BE2C (cell line): ENCODE data around the gene CEP250.
"Not testable (repeated sequence)": the region's sequence is repeated elsewhere in the genome, so short reads cannot be mapped to it uniquely, and the experiment has no call there.

ENCODE experiments used
- DNase-seq: peaks from one replicate; pipeline ENCODE4 v3.0.0-alpha.2; 2020
- H3K27me3 ChIP-seq: fragments of 250-450 bp; sonication (Bioruptor Pico); 2 replicates; pipeline ENCODE4 v1.5.1; 2020; ENCODE audit warnings: mild to moderate bottlenecking
- H3K36me3 ChIP-seq: fragments of 250-450 bp; sonication (Bioruptor Pico); 2 replicates; pipeline ENCODE4 v1.5.1; 2020; ENCODE audit warnings: mild to moderate bottlenecking
- H3K4me1 ChIP-seq: fragments of 250-450 bp; sonication (Bioruptor Pico); 2 replicates; pipeline ENCODE4 v1.5.1; 2020
- H3K4me3 ChIP-seq: 2 replicates; pipeline ENCODE4 v1.5.1; 2011; ENCODE audit warnings: low read depth, low read length
- H3K9me3 ChIP-seq: fragments of 250-450 bp; sonication (Bioruptor Pico); 2 replicates; pipeline ENCODE4 v1.5.1; 2020
- CTCF ChIP-seq: IDR thresholded peaks from 2 replicates; pipeline ENCODE4 v1.5.1; 2012; ENCODE audit warnings: mild to moderate bottlenecking, low read depth, low read length

Gene CEP250

GRCh38 chr20:35511814-35512420, 56.5 kb downstream of the CEP250 start:
- H3K9me3 ChIP-seq = no peaks in the 10 kb centered on the region
- no peak overlapping the region for H3K4me3 ChIP-seq
- H3K4me1 ChIP-seq = no peaks in the 10 kb centered on the region
- H3K27me3 ChIP-seq = no peaks in the 10 kb centered on the region
- peaks cover 4% of the 10 kb centered on the region for H3K36me3 ChIP-seq
- DNase-seq = peak; percentile 40
- TF ChIP-seq CTCF = peak; percentile 84

DNA sequence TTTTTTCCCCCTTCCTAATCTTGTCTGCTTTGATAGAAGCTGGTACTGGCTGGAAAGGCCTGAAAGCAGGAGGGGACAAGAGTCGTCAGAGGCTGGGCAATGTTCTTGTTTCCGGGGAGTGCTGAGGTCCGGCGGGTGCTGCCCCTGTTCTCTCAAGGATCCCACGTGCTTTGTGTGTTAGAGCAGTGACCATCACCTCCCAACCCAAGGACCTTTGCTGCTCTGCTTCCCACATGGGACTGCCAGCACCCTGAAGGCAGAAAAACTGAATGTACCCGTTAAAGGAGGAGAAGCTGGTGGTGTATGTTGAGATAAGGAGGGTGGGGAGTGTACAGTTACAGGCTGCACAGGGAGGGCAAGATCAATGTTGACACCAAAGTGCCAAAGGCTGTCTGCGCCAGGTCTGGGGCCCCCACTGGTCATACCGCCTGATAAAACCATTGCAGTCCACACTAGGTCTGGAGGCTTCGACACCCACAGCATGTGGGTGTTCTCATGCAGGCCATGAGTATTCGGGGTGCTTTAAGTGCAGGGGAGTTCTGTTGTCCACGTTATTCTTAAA, 59.1 kb downstream of the CEP250 start:
- DNase-seq = no peak
- no peak for TF ChIP-seq CTCF

DNA sequence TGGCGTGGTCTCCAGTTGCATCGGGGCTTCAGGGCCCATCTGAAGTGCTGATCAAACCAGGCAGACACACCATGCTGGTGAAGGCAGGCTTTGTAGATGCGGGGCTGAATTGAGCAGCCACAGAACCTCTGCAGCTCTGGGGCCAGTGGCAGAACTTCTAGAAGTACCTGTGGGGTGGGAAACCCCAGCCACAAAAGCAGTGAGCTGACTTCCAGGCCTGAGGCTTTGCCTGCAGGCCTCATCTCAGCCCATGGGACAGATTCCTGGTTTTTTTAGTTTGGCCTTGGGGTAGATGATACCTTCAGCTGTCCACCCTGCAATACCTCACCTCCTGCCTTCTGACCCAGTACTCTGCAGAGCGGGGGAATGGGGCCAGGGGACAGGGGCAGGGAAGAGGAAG, 59.9 kb downstream of the CEP250 start:
- Histone ChIP-seq H3K9me3 (no peaks in the 10 kb centered on the region), H3K27me3 (no peaks in the 10 kb centered on the region), H3K36me3 (peaks cover 4% of the 10 kb centered on the region; the same call in 1 of the 2 replicates), H3K4me3 (no peak overlapping the region), H3K4me1 (no peaks in the 10 kb centered on the region)
- TF ChIP-seq CTCF = no peak
- no peak for DNase-seq

More for the DNA sequence above, 59.1 kb downstream of the CEP250 start:
- Histone ChIP-seq H3K4me3 (no peak overlapping the region), H3K4me1 (no peaks in the 10 kb centered on the region), H3K9me3 (no peaks in the 10 kb centered on the region), H3K27me3 (no peaks in the 10 kb centered on the region), H3K36me3 (peaks cover 4% of the 10 kb centered on the region; the same call in 1 of the 2 replicates)

- no peak overlapping the region for H3K4me3 ChIP-seq
- peaks cover 4% of the 10 kb centered on the region; the same call in 1 of the 2 replicates for H3K36me3 ChIP-seq
- DNase-seq = no peak
- H3K27me3 ChIP-seq = no peaks in the 10 kb centered on the region
- TF ChIP-seq CTCF = no peak
- H3K4me1 ChIP-seq = no peaks in the 10 kb centered on the region
- no peaks in the 10 kb centered on the region for H3K9me3 ChIP-seq
Measured at GRCh38 chr20:35515949-35516645, 60.7 kb downstream of the CEP250 start.

GRCh38 chr20:35517125-35517524, 61.7 kb downstream of the CEP250 start:
- Histone ChIP-seq H3K4me1 (no peaks in the 10 kb centered on the region), H3K36me3 (peaks cover 4% of the 10 kb centered on the region; the same call in 1 of the 2 replicates), H3K4me3 (no peak overlapping the region), H3K9me3 (no peaks in the 10 kb centered on the region), H3K27me3 (no peaks in the 10 kb centered on the region)
- TF ChIP-seq CTCF = no peak
- no peak for DNase-seq

DNA sequence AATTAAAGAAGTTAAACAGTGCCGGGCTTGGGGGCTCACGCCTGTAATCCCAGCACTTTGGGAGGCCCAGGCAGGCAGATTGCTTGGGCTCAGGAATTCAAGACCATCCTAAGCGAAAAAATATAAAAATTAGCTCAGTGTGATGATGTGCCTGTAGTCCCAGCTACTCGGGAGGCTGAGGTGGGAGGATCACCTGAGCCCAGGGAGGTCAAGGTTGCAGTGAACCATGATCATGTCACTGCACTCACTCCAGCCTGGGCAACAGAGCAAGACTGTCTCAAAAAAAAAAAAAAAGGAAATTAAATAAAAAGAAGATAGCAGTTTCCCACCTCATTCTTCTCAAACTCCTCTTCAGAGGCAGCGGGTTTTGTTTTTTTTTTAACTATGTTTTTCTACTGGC, 62.4 kb downstream of the CEP250 start:
- not testable (repeated sequence) for H3K4me3 ChIP-seq, H3K9me3 ChIP-seq, DNase-seq, H3K27me3 ChIP-seq, H3K4me1 ChIP-seq, H3K36me3 ChIP-seq
